GM12878 (cell line): Measurements from ENCODE around the gene FANCD2OS. TPM values are rescaled to one million over a fixed set of nuclear protein-coding genes. Genes with fewer than 3 reads are reported as not detected.

Source experiments
- ATF7 ChIP-seq: fragments of 450-650 bp; IDR thresholded peaks from 2 replicates; pipeline ENCODE4 v1.6.1; 2016; ENCODE audit warnings: low read depth, mild to moderate bottlenecking
- CBFB ChIP-seq: IDR thresholded peaks from 2 replicates; pipeline ENCODE4 v1.6.1; 2016; ENCODE audit warnings: antibody characterized with exemption, low read depth
- DPF2 ChIP-seq: fragments of 450-650 bp; IDR thresholded peaks from 2 replicates; pipeline ENCODE4 v1.6.1; 2017; ENCODE audit warnings: mild to moderate bottlenecking
- ESRRA ChIP-seq: IDR thresholded peaks from 2 replicates; pipeline ENCODE4 v1.6.1; 2012; ENCODE audit warnings: mild to moderate bottlenecking, low read length, improper control_type of control experiment
- EZH2 ChIP-seq: IDR thresholded peaks from 2 replicates; pipeline ENCODE4 v1.6.1; 2012; ENCODE audit warnings: low read depth, mild to moderate bottlenecking, control low read depth, inconsistent platforms, low read length, borderline replicate concordance; ENCODE audit not compliant: control insufficient read depth
- HCFC1 ChIP-seq: fragments of 150-350 bp; IDR thresholded peaks from 2 replicates; pipeline ENCODE4 v1.6.1; 2014; ENCODE audit warnings: low read length
- HDAC2 ChIP-seq: fragments of 200-600 bp; sonication (generic); IDR thresholded peaks from 2 replicates; pipeline ENCODE4 v1.6.1; 2017
- IKZF2 ChIP-seq, 2 experiments: fragments of 450-650 bp; IDR thresholded peaks; 2 replicates each; pipeline ENCODE4 v1.6.1; 2017; ENCODE audit warnings: mild to moderate bottlenecking in 2 of 2, moderate library complexity in 2 of 2
- KDM1A ChIP-seq: fragments of 200-600 bp; sonication (generic); IDR thresholded peaks from 2 replicates; pipeline ENCODE4 v1.6.1; 2016; ENCODE audit warnings: borderline replicate concordance
- MLLT1 ChIP-seq: fragments of 450-650 bp; IDR thresholded peaks from 2 replicates; pipeline ENCODE4 v1.6.1; 2016; ENCODE audit warnings: mild to moderate bottlenecking
- NFIC ChIP-seq: IDR thresholded peaks from 2 replicates; pipeline ENCODE4 v1.6.1; 2012; ENCODE audit warnings: low read depth, mild to moderate bottlenecking, inconsistent platforms, low read length, moderate library complexity
- PAX8 ChIP-seq: fragments of 450-650 bp; IDR thresholded peaks from 2 replicates; pipeline ENCODE4 v1.6.1; 2017; ENCODE audit warnings: mild to moderate bottlenecking, moderate library complexity
- PML ChIP-seq: IDR thresholded peaks from 2 replicates; pipeline ENCODE4 v1.6.1; 2012; ENCODE audit warnings: low read length, inconsistent platforms
- POU2F2 ChIP-seq: IDR thresholded peaks from 3 replicates; pipeline ENCODE4 v1.6.1; 2011; ENCODE audit warnings: low read depth, mild to moderate bottlenecking, low read length, borderline replicate concordance
- RFX5 ChIP-seq: IDR thresholded peaks from 2 replicates; pipeline ENCODE4 v1.6.1; 2011; ENCODE audit warnings: low read depth, low read length, improper control_type of control experiment
- RUNX3 ChIP-seq: IDR thresholded peaks from 2 replicates; pipeline ENCODE4 v1.6.1; 2012; ENCODE audit warnings: low read length, inconsistent platforms
- SMAD1 ChIP-seq: fragments of 450-650 bp; IDR thresholded peaks from 2 replicates; pipeline ENCODE4 v1.6.1; 2018; ENCODE audit warnings: mild to moderate bottlenecking, low read depth; ENCODE audit not compliant: partially characterized antibody
- SMARCA5 ChIP-seq: fragments of 450-650 bp; IDR thresholded peaks from 2 replicates; pipeline ENCODE4 v1.6.1; 2017; ENCODE audit warnings: mild to moderate bottlenecking
- STAT1 ChIP-seq: fragments of 450-650 bp; conservative IDR thresholded peaks from 2 replicates; pipeline ENCODE4 v1.6.1; 2014; ENCODE audit warnings: antibody characterized with exemption, mild to moderate bottlenecking
- SUZ12 ChIP-seq: fragments of 200-600 bp; sonication (generic); IDR thresholded peaks from one replicate; pipeline ENCODE4 v1.6.1; 2018; ENCODE audit warnings: antibody characterized with exemption, mild to moderate bottlenecking; ENCODE audit not compliant: unreplicated experiment
- YY1 ChIP-seq: IDR thresholded peaks from 2 replicates; pipeline ENCODE4 v1.6.1; 2011; ENCODE audit warnings: low read depth, mild to moderate bottlenecking, low read length
- ZBTB33 ChIP-seq: fragments of 450-650 bp; IDR thresholded peaks from 2 replicates; pipeline ENCODE4 v1.6.1; 2017; ENCODE audit warnings: mild to moderate bottlenecking
- ZNF207 ChIP-seq: fragments of 450-650 bp; IDR thresholded peaks from 2 replicates; pipeline ENCODE4 v1.6.1; 2014; ENCODE audit warnings: antibody characterized with exemption, mild to moderate bottlenecking, borderline replicate concordance
- polyA plus RNA-seq, 11 experiments: library from polyadenylated mRNA; depleted of rRNA in 4 of 11; unstranded in 6 of 11; stranded (reverse) in 5 of 11; fragments of >200 nt; fragmentation: Nextera tagmentation in 4 of 11; fragmentation: Illumina TruSeq in 1 of 11; extraction: Ambion mirVana in 4 of 11; extraction: Trizol in 1 of 11; gene quantifications; 1 replicate in 1 of 11; 2 replicates in 10 of 11; pipeline versions ENCODE4 v1.2.1 to v1.2.3, GENCODE V29; 2011 to 2016; ENCODE audit warnings: inconsistent platforms in 2 of 11, missing spikeins in 2 of 11, low read depth in 1 of 11
- total RNA-seq, 4 experiments: library from RNA; depleted of rRNA in 3 of 4; stranded (reverse); fragments of >200 nt in 3 of 4; fragmentation: Illumina TruSeq in 1 of 4; extraction: Trizol in 1 of 4; gene quantifications; 2 replicates each; pipeline versions ENCODE4 v1.2.1 to v1.2.3, GENCODE V29; 2013 to 2021
- TF ChIP-seq, protein P1 (sequence below): IDR thresholded peaks from 2 replicates; pipeline ENCODE4 v1.6.1; 2011; ENCODE audit warnings: borderline replicate concordance, low read depth, mild to moderate bottlenecking, moderate library complexity, mixed read lengths, low read length; ENCODE audit not compliant: insufficient read depth; ENCODE audit errors: extremely low read length
- TF ChIP-seq, protein P2 (sequence below): fragments of 450-650 bp; IDR thresholded peaks from 2 replicates; pipeline ENCODE4 v1.6.1; 2016; ENCODE audit warnings: mild to moderate bottlenecking
- TF ChIP-seq, protein P3 (sequence below): IDR thresholded peaks from 2 replicates; pipeline ENCODE4 v1.6.1; 2012; ENCODE audit warnings: low read depth, low read length, improper control_type of control experiment

The FANCD2OS gene
- total and polyA plus RNA-seq, 10 of the 15 experiments (the other 5 are each of a cell fraction or from before 2014, with no cell fraction given) = 0.38 to 0.42 TPM; not detected in 8

DNA sequence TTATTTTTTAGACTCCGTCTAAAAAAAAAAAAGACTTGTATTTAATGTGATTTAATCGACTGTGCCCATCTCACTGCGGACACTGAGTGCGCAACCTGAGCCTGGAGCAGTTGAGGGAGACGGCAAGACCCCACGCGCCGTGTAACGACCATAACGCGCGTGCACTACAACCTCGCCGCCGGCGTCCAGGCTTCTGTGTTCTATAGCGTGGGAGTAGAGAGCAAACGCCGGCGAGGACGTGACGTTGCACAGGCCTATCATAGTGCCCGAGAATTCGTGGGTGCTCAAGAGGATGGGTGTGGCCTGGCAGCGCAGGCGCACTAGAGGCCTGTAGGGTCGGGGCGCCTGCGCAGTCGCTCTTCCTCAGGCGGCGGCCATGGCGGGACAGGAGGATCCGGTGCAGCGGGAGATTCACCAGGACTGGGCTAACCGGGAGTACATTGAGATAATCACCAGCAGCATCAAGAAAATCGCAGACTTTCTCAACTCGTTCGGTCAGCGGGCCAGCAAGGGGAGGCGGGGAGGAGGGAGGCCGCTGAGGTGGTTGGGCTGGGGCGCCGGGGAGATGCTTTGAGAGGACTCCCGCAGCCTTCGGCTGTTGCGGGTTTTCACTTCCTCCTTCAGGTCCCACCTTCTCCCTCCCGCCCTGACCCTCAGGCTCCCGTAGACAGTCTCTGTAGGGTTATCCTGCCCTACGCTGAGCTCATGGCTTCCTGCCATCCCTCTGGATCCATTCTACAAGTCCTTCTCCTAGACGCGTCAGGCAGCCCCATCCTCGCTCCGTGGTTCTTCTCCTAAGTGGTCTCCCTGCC lies 7.5 kb upstream of the FANCD2OS start, which contains the start of gene BRK1 (continued):
- TF ChIP-seq, protein P1, sequence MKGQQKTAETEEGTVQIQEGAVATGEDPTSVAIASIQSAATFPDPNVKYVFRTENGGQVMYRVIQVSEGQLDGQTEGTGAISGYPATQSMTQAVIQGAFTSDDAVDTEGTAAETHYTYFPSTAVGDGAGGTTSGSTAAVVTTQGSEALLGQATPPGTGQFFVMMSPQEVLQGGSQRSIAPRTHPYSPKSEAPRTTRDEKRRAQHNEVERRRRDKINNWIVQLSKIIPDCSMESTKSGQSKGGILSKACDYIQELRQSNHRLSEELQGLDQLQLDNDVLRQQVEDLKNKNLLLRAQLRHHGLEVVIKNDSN = peak; percentile 6
- TF ChIP-seq NFIC (no peak), HDAC2 (no peak), POU2F2 (peak; percentile 78; the same call in 1 of the 3 replicates), DPF2 (peak; percentile 77), SMAD1 (peak; percentile 19), RUNX3 (peak; percentile 67), STAT1 (peak; percentile 79; the same call in 1 of the 2 replicates), RFX5 (peak; percentile 64; the same call in 1 of the 2 replicates), ESRRA (no peak), PML (peak; percentile 94), ATF7 (peak; percentile 46), SMARCA5 (0 out of 2 replicates have a peak, but pooled peaks have one; percentile 53), HCFC1 (peak; percentile 45; the same call in 1 of the 2 replicates), IKZF2 (IDR thresholded peaks at IDR 0.05) (peak in 1 of 2 experiments; percentile 55; a peak in 2 of 4 replicates), SUZ12 (no peak), YY1 (peak; percentile 95), MLLT1 (0 out of 2 replicates have a peak, but pooled peaks have one; percentile 60), PAX8 (no peak), ZNF207 (peak; percentile 68; the same call in 1 of the 2 replicates), EZH2 (no peak), ZBTB33 (no peak), KDM1A (no peak), CBFB (peak; percentile 80; the same call in 1 of the 2 replicates)
- TF ChIP-seq, protein P2, sequence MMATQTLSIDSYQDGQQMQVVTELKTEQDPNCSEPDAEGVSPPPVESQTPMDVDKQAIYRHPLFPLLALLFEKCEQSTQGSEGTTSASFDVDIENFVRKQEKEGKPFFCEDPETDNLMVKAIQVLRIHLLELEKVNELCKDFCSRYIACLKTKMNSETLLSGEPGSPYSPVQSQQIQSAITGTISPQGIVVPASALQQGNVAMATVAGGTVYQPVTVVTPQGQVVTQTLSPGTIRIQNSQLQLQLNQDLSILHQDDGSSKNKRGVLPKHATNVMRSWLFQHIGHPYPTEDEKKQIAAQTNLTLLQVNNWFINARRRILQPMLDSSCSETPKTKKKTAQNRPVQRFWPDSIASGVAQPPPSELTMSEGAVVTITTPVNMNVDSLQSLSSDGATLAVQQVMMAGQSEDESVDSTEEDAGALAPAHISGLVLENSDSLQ = 0 out of 2 replicates have a peak, but pooled peaks have one; percentile 47
- TF ChIP-seq, protein P3, sequence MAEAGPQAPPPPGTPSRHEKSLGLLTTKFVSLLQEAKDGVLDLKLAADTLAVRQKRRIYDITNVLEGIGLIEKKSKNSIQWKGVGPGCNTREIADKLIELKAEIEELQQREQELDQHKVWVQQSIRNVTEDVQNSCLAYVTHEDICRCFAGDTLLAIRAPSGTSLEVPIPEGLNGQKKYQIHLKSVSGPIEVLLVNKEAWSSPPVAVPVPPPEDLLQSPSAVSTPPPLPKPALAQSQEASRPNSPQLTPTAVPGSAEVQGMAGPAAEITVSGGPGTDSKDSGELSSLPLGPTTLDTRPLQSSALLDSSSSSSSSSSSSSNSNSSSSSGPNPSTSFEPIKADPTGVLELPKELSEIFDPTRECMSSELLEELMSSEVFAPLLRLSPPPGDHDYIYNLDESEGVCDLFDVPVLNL = no peak
